PFSK-1 (cell line): ENCODE data around the gene IL1RAP.

Experiments used
- FOXP2 ChIP-seq: optimal IDR thresholded peaks from 2 replicates; pipeline ENCODE3; 2011; ENCODE audit warnings: borderline replicate concordance, control low read depth, inconsistent platforms; ENCODE audit not compliant: insufficient read depth; ENCODE audit errors: extremely low read length, extremely low read depth
- POLR2AphosphoS5 ChIP-seq: IDR thresholded peaks from 2 replicates; pipeline ENCODE4 v1.6.1; 2012; ENCODE audit warnings: low read depth, mild to moderate bottlenecking, control low read depth, low read length, moderate library complexity
- SIN3A ChIP-seq: IDR thresholded peaks from 2 replicates; pipeline ENCODE4 v1.6.1; 2012; ENCODE audit warnings: mild to moderate bottlenecking, low read length, moderate library complexity, borderline replicate concordance; ENCODE audit not compliant: insufficient read depth
- TAF1 ChIP-seq: IDR thresholded peaks from 2 replicates; pipeline ENCODE4 v1.6.1; 2012; ENCODE audit warnings: low read length, control low read depth, borderline replicate concordance; ENCODE audit not compliant: insufficient read depth
- TF ChIP-seq, protein P1 (sequence below), 2 experiments: IDR thresholded peaks; 2 replicates each; pipeline versions ENCODE4 v1.6.1 to v1.8.0; 2011 to 2012; ENCODE audit warnings: low read depth in 2 of 2, low read length in 2 of 2, control low read depth in 1 of 2, inconsistent platforms in 1 of 2, mild to moderate bottlenecking in 1 of 2, moderate library complexity in 1 of 2; ENCODE audit not compliant: insufficient read depth in 1 of 2

The IL1RAP gene

DNA sequence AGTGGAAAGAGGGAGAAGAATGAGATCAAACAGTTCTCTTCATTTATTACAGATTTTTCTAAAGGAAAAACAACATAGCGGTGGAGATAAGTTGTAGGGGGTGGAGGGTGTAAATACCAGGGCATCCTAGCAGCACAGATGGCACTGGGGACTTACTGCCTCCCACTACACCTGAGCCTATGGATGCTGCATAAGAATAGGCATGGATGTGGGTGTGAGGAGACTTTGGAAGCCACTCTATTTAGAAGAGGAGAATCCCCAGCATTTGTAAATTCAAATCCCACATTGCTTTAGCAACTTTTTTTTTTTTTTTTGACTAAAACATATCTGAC, 27.4 kb upstream of the IL1RAP start:
- no peak for TF ChIP-seq POLR2AphosphoS5
- TF ChIP-seq SIN3A: no peak

DNA sequence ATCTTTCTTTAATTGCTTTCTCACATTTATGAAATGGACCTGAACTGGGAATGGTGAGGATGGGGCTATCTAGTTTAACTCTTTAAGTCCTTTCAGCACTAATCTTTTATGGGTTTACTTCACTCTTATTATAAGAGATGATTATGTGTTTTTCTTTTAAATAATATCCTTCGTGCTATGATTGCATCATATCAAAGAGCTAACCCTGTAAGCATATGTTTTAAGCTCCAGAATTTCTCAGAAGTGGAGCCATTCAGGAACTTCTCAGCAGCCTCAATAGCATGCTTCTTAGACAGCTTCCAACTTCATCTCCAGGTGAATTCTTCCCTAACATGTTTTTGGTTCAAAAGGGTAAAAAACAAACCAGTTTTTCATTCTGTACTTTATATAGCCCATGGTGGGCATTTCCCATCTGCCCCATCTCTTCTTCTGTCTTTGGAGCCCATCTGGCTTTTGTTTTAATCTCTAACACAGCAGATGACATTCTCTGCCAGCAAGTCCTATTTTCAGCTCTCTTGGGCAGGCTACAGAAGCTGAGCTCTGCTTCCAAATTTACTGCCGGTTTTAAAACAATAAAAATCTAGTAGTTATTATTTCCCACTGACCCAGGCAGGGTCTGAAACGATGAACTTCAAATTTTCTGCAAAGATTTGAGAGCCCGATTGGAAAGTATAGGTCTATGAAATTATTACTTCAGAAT, 26.8 kb upstream of the IL1RAP start:
- no peak for TF ChIP-seq SIN3A
- TF ChIP-seq POLR2AphosphoS5: no peak
- TF ChIP-seq FOXP2: no peak
- TF ChIP-seq TAF1: no peak
- TF ChIP-seq, protein P1, sequence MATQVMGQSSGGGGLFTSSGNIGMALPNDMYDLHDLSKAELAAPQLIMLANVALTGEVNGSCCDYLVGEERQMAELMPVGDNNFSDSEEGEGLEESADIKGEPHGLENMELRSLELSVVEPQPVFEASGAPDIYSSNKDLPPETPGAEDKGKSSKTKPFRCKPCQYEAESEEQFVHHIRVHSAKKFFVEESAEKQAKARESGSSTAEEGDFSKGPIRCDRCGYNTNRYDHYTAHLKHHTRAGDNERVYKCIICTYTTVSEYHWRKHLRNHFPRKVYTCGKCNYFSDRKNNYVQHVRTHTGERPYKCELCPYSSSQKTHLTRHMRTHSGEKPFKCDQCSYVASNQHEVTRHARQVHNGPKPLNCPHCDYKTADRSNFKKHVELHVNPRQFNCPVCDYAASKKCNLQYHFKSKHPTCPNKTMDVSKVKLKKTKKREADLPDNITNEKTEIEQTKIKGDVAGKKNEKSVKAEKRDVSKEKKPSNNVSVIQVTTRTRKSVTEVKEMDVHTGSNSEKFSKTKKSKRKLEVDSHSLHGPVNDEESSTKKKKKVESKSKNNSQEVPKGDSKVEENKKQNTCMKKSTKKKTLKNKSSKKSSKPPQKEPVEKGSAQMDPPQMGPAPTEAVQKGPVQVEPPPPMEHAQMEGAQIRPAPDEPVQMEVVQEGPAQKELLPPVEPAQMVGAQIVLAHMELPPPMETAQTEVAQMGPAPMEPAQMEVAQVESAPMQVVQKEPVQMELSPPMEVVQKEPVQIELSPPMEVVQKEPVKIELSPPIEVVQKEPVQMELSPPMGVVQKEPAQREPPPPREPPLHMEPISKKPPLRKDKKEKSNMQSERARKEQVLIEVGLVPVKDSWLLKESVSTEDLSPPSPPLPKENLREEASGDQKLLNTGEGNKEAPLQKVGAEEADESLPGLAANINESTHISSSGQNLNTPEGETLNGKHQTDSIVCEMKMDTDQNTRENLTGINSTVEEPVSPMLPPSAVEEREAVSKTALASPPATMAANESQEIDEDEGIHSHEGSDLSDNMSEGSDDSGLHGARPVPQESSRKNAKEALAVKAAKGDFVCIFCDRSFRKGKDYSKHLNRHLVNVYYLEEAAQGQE (IDR thresholded peaks at IDR 0.05; ENCODE audit: insufficient read depth in 1 of 2, low read depth in 2 of 2, low read length in 2 of 2): no peak

DNA sequence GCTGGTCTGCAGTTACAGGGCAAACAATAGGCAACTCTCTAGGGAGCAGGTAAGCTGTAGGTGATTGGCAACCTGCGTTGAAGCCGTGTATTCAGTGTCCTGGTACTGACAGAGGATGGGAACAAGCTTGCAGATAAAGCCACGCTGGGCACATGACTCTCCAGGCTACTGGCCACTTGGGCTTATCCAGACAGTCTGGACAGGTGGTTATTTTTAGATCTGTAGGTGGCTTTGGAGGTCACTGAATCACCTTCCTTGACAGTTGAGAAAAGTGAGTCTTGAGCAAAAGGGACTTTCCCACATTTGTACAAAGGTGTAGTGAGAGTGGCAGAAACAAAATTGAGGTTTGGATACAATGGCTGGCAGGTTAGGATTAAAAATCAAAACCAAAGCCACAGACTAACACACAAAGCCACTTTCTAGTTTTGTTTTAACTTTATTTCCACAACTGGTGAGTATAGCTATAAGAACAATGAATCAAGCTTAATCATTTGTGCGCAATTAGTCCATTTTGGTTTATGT, 22.3 kb upstream of the IL1RAP start:
- TF ChIP-seq, protein P1 (IDR thresholded peaks at IDR 0.05; ENCODE audit: insufficient read depth in 1 of 2, low read depth in 2 of 2, low read length in 2 of 2): no peak
- TF ChIP-seq SIN3A (no peak), POLR2AphosphoS5 (no peak), FOXP2 (no peak), TAF1 (no peak)

DNA sequence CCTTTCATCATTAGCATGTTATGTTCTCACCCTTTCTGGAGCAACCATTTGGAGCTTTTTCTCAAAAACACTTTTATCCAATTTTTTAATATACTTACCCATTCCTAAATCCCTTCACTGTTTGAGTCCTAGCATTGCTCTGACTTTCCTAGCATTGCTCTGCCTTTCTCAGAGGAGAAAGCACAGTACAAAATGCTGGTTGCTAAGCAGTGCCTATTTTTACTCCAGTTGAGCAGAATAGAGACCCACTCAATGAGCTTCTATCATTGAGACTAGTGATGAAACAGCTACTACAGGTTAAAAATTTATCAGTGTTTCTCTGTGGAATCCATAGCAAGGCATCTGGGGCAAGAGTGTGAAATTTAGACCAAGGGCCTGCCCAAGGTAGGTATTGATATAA, 21.8 kb upstream of the IL1RAP start:
- TF ChIP-seq SIN3A (no peak), FOXP2 (no peak), TAF1 (no peak), POLR2AphosphoS5 (no peak)
- TF ChIP-seq, protein P1 (IDR thresholded peaks at IDR 0.05; ENCODE audit: insufficient read depth in 1 of 2, low read depth in 2 of 2, low read length in 2 of 2): no peak

DNA sequence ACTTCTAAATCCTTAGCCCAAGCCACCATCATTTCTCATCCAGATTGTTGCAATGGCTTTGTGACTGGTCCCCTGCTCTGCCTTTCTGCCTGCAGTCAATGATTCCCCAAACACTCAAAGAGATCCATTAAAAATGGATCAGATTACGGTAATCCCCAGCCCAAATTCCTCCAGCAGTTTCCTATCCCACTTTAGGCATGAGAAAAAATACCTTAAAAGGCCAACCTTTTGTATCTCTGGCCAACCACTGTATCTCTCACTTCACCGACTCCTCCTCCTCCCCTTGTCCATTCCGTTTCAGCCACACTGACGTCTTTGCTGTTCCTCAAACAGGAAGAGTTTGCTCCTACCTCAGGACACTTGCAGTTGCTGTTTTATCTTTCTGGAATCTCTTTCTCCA, 20.9 kb upstream of the IL1RAP start:
- TF ChIP-seq, protein P1 (IDR thresholded peaks at IDR 0.05; ENCODE audit: insufficient read depth in 1 of 2, low read depth in 2 of 2, low read length in 2 of 2): no peak
- TF ChIP-seq POLR2AphosphoS5 (no peak), FOXP2 (no peak), TAF1 (no peak), SIN3A (no peak)
